HCT116 (cell line): ENCODE data around the gene CPN2. TPM values are rescaled to one million over a fixed set of nuclear protein-coding genes. Genes with fewer than 3 reads are reported as not detected.

Experiments used
- ATAC-seq: fragments of 200-7000 bp; cut with Tn5 transposase; 2 replicates; pipeline ENCODE4 v1.9.1; 2020; ENCODE audit warnings: mild to moderate bottlenecking, moderate library complexity
- BruUV-seq: library from RNA; stranded (reverse); fragments of 400-500 nt; replicated peaks from 2 replicates; lab custom pipeline; 2021; lab: Mats Ljungman, UMichigan
- CTCF ChIA-PET: fragments of 300-600 bp; sonication (Branson Sonifier 250); formaldehyde crosslinking; loops from one replicate; lab custom pipeline; 2021; ENCODE audit warnings: antibody characterized with exemption; lab: Charles Lee
- POLR2A ChIA-PET: fragments of 300-600, 350-600 bp; sonication (Branson Sonifier 250); formaldehyde crosslinking; loops from one replicate; lab custom pipeline; 2021; ENCODE audit warnings: antibody characterized with exemption; lab: Charles Lee
- RAD21 ChIA-PET, 2 experiments: fragments of 300-600 bp; sonication (Branson Sonifier 250); formaldehyde crosslinking; loops; one replicate each; lab custom pipeline; 2023; ENCODE audit warnings: low total read pairs in 2 of 2; ENCODE audit not compliant: uncharacterized antibody in 2 of 2, unreplicated experiment in 2 of 2, low non-redundant PET in 1 of 2; lab: Charles Lee
- DNase-seq: peaks from one replicate; pipeline ENCODE4 v3.0.0-alpha.2; 2010; ENCODE audit warnings: low read depth, low spot score
- H2AFZ ChIP-seq: fragments of 200-600 bp; shearing (Covaris generic), sonication (generic); 2 replicates; pipeline ENCODE4 v1.6.1; 2017; ENCODE audit warnings: low read depth, mixed run types, mixed read lengths, antibody characterized with exemption, low read length; ENCODE audit not compliant: poor library complexity, severe bottlenecking
- H3K27ac ChIP-seq: 2 replicates; pipeline ENCODE4 v1.5.1; 2012; ENCODE audit warnings: low read depth, low read length
- H3K27me3 ChIP-seq: fragments of 200-600 bp; sonication (generic); 2 replicates; pipeline ENCODE4 v1.6.1; 2016; ENCODE audit warnings: mixed run types, low read length, mixed read lengths; ENCODE audit not compliant: insufficient read depth
- H3K36me3 ChIP-seq, 2 experiments: fragments of 200-500 bp in 1 of 2; fragments of 200-600 bp in 1 of 2; sonication (Bioruptor generic) in 1 of 2; sonication (generic) in 1 of 2; 2 replicates each; pipeline versions ENCODE4 v1.5.1 to v1.6.1; 2014 to 2016; ENCODE audit warnings: low read length in 2 of 2, inconsistent platforms in 1 of 2, mixed read lengths in 1 of 2, mixed run types in 1 of 2; ENCODE audit not compliant: insufficient read depth in 2 of 2, control insufficient read depth in 1 of 2
- H3K4me1 ChIP-seq, 2 experiments: fragments of 200-600 bp in 1 of 2; sonication (generic) in 1 of 2; 2 replicates each; pipeline versions ENCODE4 v1.5.1 to v1.6.1; 2012 to 2017; ENCODE audit warnings: low read length in 2 of 2, inconsistent platforms in 1 of 2, mild to moderate bottlenecking in 1 of 2, mixed read lengths in 1 of 2, mixed run types in 1 of 2, moderate library complexity in 1 of 2; ENCODE audit not compliant: insufficient read depth in 2 of 2, control insufficient read depth in 1 of 2
- H3K4me2 ChIP-seq: fragments of 200-600 bp; sonication (generic); 2 replicates; pipeline ENCODE4 v1.6.1; 2017; ENCODE audit warnings: mixed run types, low read length, mixed read lengths
- H3K4me3 ChIP-seq, 2 experiments: fragments of 200-600 bp in 1 of 2; sonication (generic) in 1 of 2; replicated peaks in 1 of 2; 2 replicates each; pipeline ENCODE4 v1.5.1; 2011 to 2016; ENCODE audit warnings: low read length in 2 of 2, control low read depth in 1 of 2, low read depth in 1 of 2, mild to moderate bottlenecking in 1 of 2, mixed read lengths in 1 of 2, mixed run types in 1 of 2
- H3K79me2 ChIP-seq: fragments of 200-600 bp; sonication (generic); 2 replicates; pipeline ENCODE4 v1.6.1; 2017; ENCODE audit warnings: mild to moderate bottlenecking, mixed run types, low read length, moderate library complexity, mixed read lengths; ENCODE audit not compliant: insufficient read depth
- H3K9ac ChIP-seq: fragments of 200-600 bp; sonication (generic); 2 replicates; pipeline ENCODE4 v1.6.1; 2016; ENCODE audit warnings: low read length, mixed read lengths
- H3K9me2 ChIP-seq: fragments of 200-600 bp; sonication (generic), shearing (Covaris generic); 2 replicates; pipeline ENCODE4 v1.6.1; 2017; ENCODE audit warnings: mixed run types, mild to moderate bottlenecking, moderate library complexity; ENCODE audit not compliant: insufficient read depth
- H3K9me3 ChIP-seq, 2 experiments: fragments of 200-500 bp in 1 of 2; fragments of 200-600 bp in 1 of 2; sonication (Bioruptor generic) in 1 of 2; sonication (generic) in 1 of 2; 2 replicates each; pipeline ENCODE4 v1.6.1; 2014 to 2017; ENCODE audit warnings: low read length in 2 of 2, mixed read lengths in 2 of 2, inconsistent platforms in 1 of 2, low read depth in 1 of 2, mild to moderate bottlenecking in 1 of 2, mixed run types in 1 of 2, moderate library complexity in 1 of 2; ENCODE audit not compliant: control insufficient read depth in 1 of 2, insufficient read depth in 1 of 2
- H4K20me1 ChIP-seq: fragments of 200-600 bp; sonication (generic), shearing (Covaris generic); 2 replicates; pipeline ENCODE4 v1.6.1; 2017; ENCODE audit warnings: mixed run types, mild to moderate bottlenecking, moderate library complexity; ENCODE audit not compliant: insufficient read depth
- ATF3 ChIP-seq: IDR thresholded peaks from 2 replicates; pipeline ENCODE4 v1.6.1; 2012
- CEBPB ChIP-seq: IDR thresholded peaks from 2 replicates; pipeline ENCODE4 v1.6.1; 2012; ENCODE audit warnings: low read depth
- CTCF ChIP-seq, 3 experiments: fragments of 200-600 bp in 1 of 3; sonication (generic) in 1 of 3; IDR thresholded peaks in 2 of 3; conservative IDR thresholded peaks in 1 of 3; 2 replicates each; pipeline ENCODE4 v1.5.1; 2012 to 2017; ENCODE audit warnings: low read depth in 2 of 3, low read length in 2 of 3, antibody characterized with exemption in 1 of 3, borderline replicate concordance in 1 of 3, control low read depth in 1 of 3, mild to moderate bottlenecking in 1 of 3, mixed read lengths in 1 of 3, mixed run types in 1 of 3, moderate library complexity in 1 of 3; ENCODE audit not compliant: insufficient read depth in 1 of 3
- FOSL1 ChIP-seq: IDR thresholded peaks from 2 replicates; pipeline ENCODE4 v1.6.1; 2012; ENCODE audit warnings: low read depth
- POLR2A ChIP-seq: IDR thresholded peaks from 2 replicates; pipeline ENCODE4 v1.7.0; 2011; ENCODE audit warnings: borderline replicate concordance; ENCODE audit not compliant: insufficient read depth, insufficient read length; ENCODE audit errors: extremely low read depth
- POLR2AphosphoS5 ChIP-seq: IDR thresholded peaks from 2 replicates; pipeline ENCODE4 v1.6.1; 2011; ENCODE audit warnings: mild to moderate bottlenecking, low read depth, low read length, moderate library complexity
- REST ChIP-seq: IDR thresholded peaks from 2 replicates; pipeline ENCODE4 v1.6.1; 2012; ENCODE audit warnings: low read depth
- SP1 ChIP-seq: IDR thresholded peaks from 2 replicates; pipeline ENCODE4 v1.6.1; 2012; ENCODE audit warnings: low read depth
- SRF ChIP-seq: IDR thresholded peaks from 2 replicates; pipeline ENCODE4 v1.6.1; 2012; ENCODE audit warnings: low read depth
- TCF7L2 ChIP-seq: IDR thresholded peaks from 2 replicates; pipeline ENCODE4 v1.7.0; 2011; ENCODE audit warnings: borderline replicate concordance, inconsistent platforms; ENCODE audit not compliant: insufficient read depth, insufficient read length; ENCODE audit errors: extremely low read depth
- YY1 ChIP-seq: IDR thresholded peaks from 2 replicates; pipeline ENCODE4 v1.6.1; 2011; ENCODE audit warnings: low read length, low read depth, moderate library complexity, mild to moderate bottlenecking; ENCODE audit not compliant: insufficient replicate concordance; ENCODE audit errors: extremely low read depth
- ZBTB33 ChIP-seq: IDR thresholded peaks from 2 replicates; pipeline ENCODE4 v1.6.1; 2011; ENCODE audit warnings: mild to moderate bottlenecking, low read length, moderate library complexity; ENCODE audit not compliant: insufficient replicate concordance; ENCODE audit errors: extremely low read depth
- intact Hi-C: fragments of 100-400 bp; cut with micrococcal nuclease; formaldehyde crosslinking; loops from 2 replicates; pipeline ENCODE4 v1.10.0; 2022
- total RNA-seq: library from RNA; stranded (reverse); gene quantifications from one replicate; pipeline ENCODE4 v1.2.1, GENCODE V29; 2021; ENCODE audit not compliant: unreplicated experiment

The CPN2 gene
- total RNA-seq, 1 experiment from 2014 or later, result not detected

- TF ChIP-seq FOSL1 (no peak), CTCF (IDR thresholded peaks at IDR 0.05 in 2 of 3, conservative IDR thresholded peaks at IDR 0.05 in 1 of 3; ENCODE audit: borderline replicate concordance in 1 of 3, insufficient read depth in 1 of 3, low read depth in 2 of 3, low read length in 2 of 3) (no peak), REST (no peak), ZBTB33 (no peak), SP1 (no peak), POLR2AphosphoS5 (no peak), TCF7L2 (no peak), ATF3 (no peak), POLR2A (no peak), SRF (no peak), CEBPB (no peak), YY1 (no peak)
- H3K9me3 ChIP-seq, result no peaks in the 10 kb centered on the region
- ATAC-seq, result no peak
- no TSS peak for BruUV-seq
- DNase-seq, result no peak
- RAD21 ChIA-PET, result interaction anchor here in 1 of 2 experiments (1.6 kb wide), 1 partner anchor 261 kb away, joined by 4 read pairs; no protein-coding TSS in a partner anchor
- intact Hi-C loops, result loop anchor here (1.0 to 10.0 kb wide), 6 partner anchors 71 to 1182 kb away; partner anchors contain the start of gene LSG1
- H3K4me2 ChIP-seq, result peak overlapping the region; percentile 81
- H3K4me3 ChIP-seq, result no peak overlapping the region
- peaks cover 14 to 41% of the 10 kb centered on the region in 2 experiments; a peak in 3 of 4 replicates for H3K4me1 ChIP-seq
- H2AFZ ChIP-seq, result peak overlapping the region; percentile 72
- H3K27ac ChIP-seq, result no peak overlapping the region
- H4K20me1 ChIP-seq, result no peaks in the 10 kb centered on the region
- no peaks in the 10 kb centered on the region for H3K9me2 ChIP-seq
- H3K9ac ChIP-seq, result no peak overlapping the region
- H3K27me3 ChIP-seq, result no peaks in the 10 kb centered on the region
- POLR2A ChIA-PET, result no interaction called here
- H3K79me2 ChIP-seq, result no peaks in the 10 kb centered on the region
- CTCF ChIA-PET, result interaction anchor here (0.6 to 2.5 kb wide), 8 partner anchors 10 to 920 kb away, joined by 3 to 24 read pairs (median 5); no protein-coding TSS in a partner anchor
- no peaks in the 10 kb centered on the region for H3K36me3 ChIP-seq
Measured at GRCh38 chr3:194332858-194333211, 18.3 kb downstream of the CPN2 start.
